Measurements from ENCODE around the gene CALML6. TPM values are rescaled to one million over a fixed set of nuclear protein-coding genes. Genes with fewer than 3 reads are reported as not detected.

CALML6 gene
- total and polyA plus RNA-seq, 10 of the 15 experiments (the other 5 are each of a cell fraction or from before 2014, with no cell fraction given): 0.07 to 1.3 (median 0.21) TPM; not detected in 5

DNA sequence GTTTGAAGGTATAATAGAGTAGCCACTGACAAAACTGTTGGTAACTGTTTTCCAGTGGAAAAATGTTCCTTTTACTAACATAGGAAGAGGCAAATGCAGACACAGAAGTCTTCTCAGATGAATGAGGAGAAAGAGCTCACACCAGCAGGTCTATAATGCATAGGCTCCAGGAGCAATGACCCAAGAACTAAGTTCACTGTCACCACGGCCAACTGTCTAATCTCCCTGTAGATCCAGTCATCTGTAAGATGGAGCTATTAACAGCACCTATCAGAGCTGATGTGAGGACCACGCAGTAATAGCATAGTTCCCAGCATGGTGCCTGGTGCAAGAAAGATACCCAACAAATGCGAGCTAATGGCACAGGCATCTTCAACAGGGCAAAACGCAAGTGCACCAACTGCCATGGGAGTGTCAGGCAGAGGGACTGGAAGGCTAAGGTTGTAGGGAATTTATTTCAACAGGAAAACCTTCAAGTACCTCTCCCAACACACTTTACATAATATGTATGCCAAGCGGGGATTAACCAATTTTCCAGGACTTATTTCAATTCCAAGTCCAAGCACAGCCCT is 37.1 kb upstream of the CALML6 start:
- Histone ChIP-seq H3K9me3 (replicated peaks; ENCODE audit: control insufficient read depth, insufficient read depth, low read length) (no peaks in the 10 kb centered on the region; the same call in 2 of the 3 replicates), H3K4me2 (ENCODE audit: control insufficient read depth, insufficient read depth) (no peak overlapping the region), H3K4me1 (ENCODE audit: control insufficient read depth, insufficient read depth, low read length) (no peaks in the 10 kb centered on the region), H4K20me1 (ENCODE audit: control insufficient read depth, insufficient read depth) (peaks cover 42% of the 10 kb centered on the region), H2AFZ (ENCODE audit: control insufficient read depth, low read depth, low read length) (no peak overlapping the region), H3K4me3 (no peak overlapping the region), H3K9ac (ENCODE audit: control insufficient read depth, insufficient read depth, low read length) (no peak overlapping the region), H3K27ac (ENCODE audit: control insufficient read depth, insufficient read depth) (no peak overlapping the region), H3K79me2 (ENCODE audit: control insufficient read depth, insufficient read depth, low read length) (peaks cover 85% of the 10 kb centered on the region), H3K36me3 (ENCODE audit: control insufficient read depth in 2 of 2, insufficient read depth in 2 of 2, low read length in 1 of 2) (peaks cover 34 to 39% of the 10 kb centered on the region in 2 experiments; a peak in 3 of 4 replicates), H3K27me3 (replicated peaks in 1 of 2; ENCODE audit: control insufficient read depth in 2 of 2, insufficient read depth in 2 of 2, low read length in 1 of 2) (no peaks in the 10 kb centered on the region)
- ChIA-PET RAD21 (ENCODE audit: unreplicated experiment) (no interaction called here), POLR2A (interaction anchor here (0.6 to 1.4 kb wide), 2 partner anchors 9 to 69 kb away, joined by 5 to 7 read pairs; no protein-coding TSS in a partner anchor), SMC1A (ENCODE audit: uncharacterized antibody, unreplicated experiment) (interaction anchor here (1.1 kb wide), 1 partner anchor 10 kb away, joined by 3 read pairs; no protein-coding TSS in a partner anchor), CTCF (no interaction called here)
- FAIRE-seq: no peak
- intact Hi-C loops (cut with micrococcal nuclease; ENCODE audit: unreplicated experiment) (no loop called here), in situ Hi-C loops (cut with MboI) (no loop called here)
- TF ChIP-seq KAT2A (conservative IDR thresholded peaks at IDR 0.05; ENCODE audit: control insufficient read depth, low read depth, low read length) (no peak), POLR2AphosphoS5 (IDR thresholded peaks at IDR 0.05; ENCODE audit: low read length) (0 out of 2 replicates have a peak, but pooled peaks have one; percentile 44)
- ATAC-seq: no peak; the same call in 2 of the 3 replicates
- DNase-seq (ENCODE audit: low read depth, low spot score): no peak
- no TSS peak for BruUV-seq (replicated peaks)
- WGBS (ENCODE audit: insufficient coverage, insufficient replicate concordance, low lambda C conversion rate, missing lambda C conversion rate): 68% methylated on average over 5 of the region's 5 CpGs

DNA sequence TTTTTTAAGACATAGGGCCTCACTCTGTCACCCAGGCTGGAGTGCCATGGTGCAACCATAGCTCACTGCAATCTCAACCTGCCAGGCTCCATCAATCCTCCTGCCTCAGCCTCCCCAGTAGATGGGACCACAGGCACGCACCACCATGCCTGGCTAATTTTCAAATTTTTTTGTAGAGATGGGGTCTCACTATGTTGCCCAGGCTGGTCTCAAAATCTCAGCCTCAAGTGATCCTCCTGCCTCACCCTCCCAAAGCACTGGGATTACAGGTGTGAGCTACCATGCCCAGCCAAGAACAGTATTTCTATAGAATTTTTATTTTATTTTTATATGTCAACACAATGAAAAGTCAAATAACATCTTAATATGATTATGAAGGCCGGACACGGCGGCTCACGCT is 35.1 kb upstream of the CALML6 start:
- Histone ChIP-seq H2AFZ (ENCODE audit: control insufficient read depth, low read depth, low read length) (no peak overlapping the region), H3K4me2 (ENCODE audit: control insufficient read depth, insufficient read depth) (no peak overlapping the region), H3K9me3 (replicated peaks; ENCODE audit: control insufficient read depth, insufficient read depth, low read length) (no peaks in the 10 kb centered on the region; the same call in 2 of the 3 replicates), H3K36me3 (ENCODE audit: control insufficient read depth in 2 of 2, insufficient read depth in 2 of 2, low read length in 1 of 2) (peaks cover 27 to 30% of the 10 kb centered on the region in 2 experiments; a peak in 3 of 4 replicates), H3K79me2 (ENCODE audit: control insufficient read depth, insufficient read depth, low read length) (peaks cover 86% of the 10 kb centered on the region), H3K27ac (ENCODE audit: control insufficient read depth, insufficient read depth) (no peak overlapping the region), H4K20me1 (ENCODE audit: control insufficient read depth, insufficient read depth) (peaks cover 40% of the 10 kb centered on the region), H3K9ac (ENCODE audit: control insufficient read depth, insufficient read depth, low read length) (no peak overlapping the region), H3K4me1 (ENCODE audit: control insufficient read depth, insufficient read depth, low read length) (no peaks in the 10 kb centered on the region), H3K27me3 (replicated peaks in 1 of 2; ENCODE audit: control insufficient read depth in 2 of 2, insufficient read depth in 2 of 2, low read length in 1 of 2) (no peaks in the 10 kb centered on the region), H3K4me3 (no peak overlapping the region)
- intact Hi-C loops (cut with micrococcal nuclease; ENCODE audit: unreplicated experiment): no loop called here
- CTCF ChIA-PET: interaction anchor here (0.9 to 1.5 kb wide), 2 partner anchors 12 to 25 kb away, joined by 3 to 6 read pairs; no protein-coding TSS in a partner anchor
- TF ChIP-seq SIX5 (IDR thresholded peaks at IDR 0.05; ENCODE audit: low read depth, low read length, severe bottlenecking) (no peak), POLR2AphosphoS5 (IDR thresholded peaks at IDR 0.05; ENCODE audit: low read length) (peak; percentile 49; the same call in 1 of the 2 replicates), SUZ12 (IDR thresholded peaks at IDR 0.05; ENCODE audit: unreplicated experiment) (no peak), BRCA1 (IDR thresholded peaks at IDR 0.05; ENCODE audit: low read depth, low read length) (no peak)
- BruUV-seq (replicated peaks): no TSS peak
- SMC1A ChIA-PET (ENCODE audit: uncharacterized antibody, unreplicated experiment): interaction anchor here (1.7 kb wide), 1 partner anchor 52 kb away, joined by 4 read pairs; no protein-coding TSS in a partner anchor
- in situ Hi-C loops (cut with MboI): no loop called here
- no peak for ATAC-seq
- RAD21 ChIA-PET (ENCODE audit: unreplicated experiment): no interaction called here
- 96% methylated on average over 5 of the region's 5 CpGs for WGBS (ENCODE audit: insufficient coverage, insufficient replicate concordance, low lambda C conversion rate, missing lambda C conversion rate)
- DNase-seq (ENCODE audit: low read depth, low spot score): no peak
- FAIRE-seq: no peak
- POLR2A ChIA-PET: interaction anchor here (0.7 kb wide), 2 partner anchors 536 to 1990 kb away, joined by 4 read pairs; no protein-coding TSS in a partner anchor

All from GM12878 (cell line).